Measurements from ENCODE around the gene RCOR1. TPM values are rescaled to one million over a fixed set of nuclear protein-coding genes. Genes with fewer than 3 reads are reported as not detected.
A peak's percentile ranks its signal among the peaks of the same experiment; 100 is the strongest.

RCOR1 gene
- total RNA-seq, 1 donor, result 23.7 TPM

DNA sequence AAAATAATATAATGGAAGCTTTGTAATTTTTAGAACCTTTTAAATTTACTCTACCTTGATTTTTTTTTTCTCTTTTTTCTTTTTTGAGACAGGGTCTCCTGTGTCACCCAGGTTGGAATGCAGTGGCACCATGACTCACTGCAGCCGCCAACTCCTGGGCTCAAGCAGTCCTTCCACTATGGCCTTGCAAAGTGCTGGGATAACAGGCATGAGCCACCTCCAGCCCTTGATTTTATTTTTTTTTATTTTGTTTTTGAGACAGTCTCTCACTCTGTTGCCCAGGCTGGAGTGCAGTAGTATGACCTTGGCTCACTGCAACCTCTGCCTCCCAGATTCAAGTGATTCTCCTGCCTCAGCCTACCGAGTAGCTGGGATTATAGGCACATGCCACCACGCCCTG lies 119.5 kb downstream of the RCOR1 start:
- no peak overlapping the region for H3K4me3 ChIP-seq (ENCODE audit: low read depth, low read length)

DNA sequence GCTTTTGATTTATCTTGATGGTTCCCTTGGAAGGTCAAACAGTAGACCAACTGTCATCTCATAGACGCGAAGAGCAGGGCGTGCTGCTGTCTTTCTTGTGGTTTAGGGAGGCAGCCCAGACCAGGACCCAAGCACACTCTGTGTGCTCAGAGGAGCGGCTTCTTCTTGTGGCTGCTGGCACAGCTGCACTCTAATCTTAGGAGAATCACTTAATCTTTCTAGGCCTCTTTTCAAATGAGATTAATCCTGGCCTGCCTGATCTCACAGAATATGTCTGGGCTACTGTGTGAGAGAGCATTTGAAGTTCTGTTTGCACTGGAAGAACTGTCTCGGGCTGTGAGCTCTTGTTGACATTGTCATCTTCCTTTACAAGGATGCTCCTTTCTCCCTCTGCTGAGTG lies 124.8 kb downstream of the RCOR1 start:
- TF ChIP-seq, protein P1, sequence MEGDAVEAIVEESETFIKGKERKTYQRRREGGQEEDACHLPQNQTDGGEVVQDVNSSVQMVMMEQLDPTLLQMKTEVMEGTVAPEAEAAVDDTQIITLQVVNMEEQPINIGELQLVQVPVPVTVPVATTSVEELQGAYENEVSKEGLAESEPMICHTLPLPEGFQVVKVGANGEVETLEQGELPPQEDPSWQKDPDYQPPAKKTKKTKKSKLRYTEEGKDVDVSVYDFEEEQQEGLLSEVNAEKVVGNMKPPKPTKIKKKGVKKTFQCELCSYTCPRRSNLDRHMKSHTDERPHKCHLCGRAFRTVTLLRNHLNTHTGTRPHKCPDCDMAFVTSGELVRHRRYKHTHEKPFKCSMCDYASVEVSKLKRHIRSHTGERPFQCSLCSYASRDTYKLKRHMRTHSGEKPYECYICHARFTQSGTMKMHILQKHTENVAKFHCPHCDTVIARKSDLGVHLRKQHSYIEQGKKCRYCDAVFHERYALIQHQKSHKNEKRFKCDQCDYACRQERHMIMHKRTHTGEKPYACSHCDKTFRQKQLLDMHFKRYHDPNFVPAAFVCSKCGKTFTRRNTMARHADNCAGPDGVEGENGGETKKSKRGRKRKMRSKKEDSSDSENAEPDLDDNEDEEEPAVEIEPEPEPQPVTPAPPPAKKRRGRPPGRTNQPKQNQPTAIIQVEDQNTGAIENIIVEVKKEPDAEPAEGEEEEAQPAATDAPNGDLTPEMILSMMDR (IDR thresholded peaks at IDR 0.05; ENCODE audit: insufficient read depth, low read depth, low read length), result no peak
- DNase-seq (ENCODE audit: low read depth), result peak; percentile 59
- H3K4me3 ChIP-seq (ENCODE audit: low read depth, low read length), result no peak overlapping the region

More for the DNA sequence above, 119.5 kb downstream of the RCOR1 start:
- no peak for DNase-seq (ENCODE audit: low read depth)
- TF ChIP-seq, protein P1 (IDR thresholded peaks at IDR 0.05; ENCODE audit: insufficient read depth, low read depth, low read length), result no peak

DNA sequence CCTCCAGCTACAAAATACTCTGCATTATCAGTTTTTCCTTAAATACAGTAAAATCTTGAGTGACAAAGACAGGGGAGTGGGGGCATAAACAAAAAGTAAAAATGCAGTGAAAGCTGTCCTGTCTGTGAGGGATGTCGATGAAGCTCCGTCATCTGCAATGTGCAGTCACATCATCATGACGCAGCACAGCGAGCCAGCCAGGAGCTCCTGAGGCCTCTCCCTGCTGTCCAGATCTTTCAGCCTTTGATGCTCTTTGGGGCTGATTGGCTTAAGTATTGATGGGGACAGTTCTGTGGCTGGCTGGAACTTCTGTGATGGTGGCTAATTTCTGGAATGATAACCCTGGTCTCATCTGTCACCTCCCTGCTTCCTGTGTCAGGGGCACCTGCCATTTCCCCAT lies 130.2 kb downstream of the RCOR1 start:
- no peak overlapping the region for H3K4me3 ChIP-seq (ENCODE audit: low read depth, low read length)
- TF ChIP-seq, protein P1 (IDR thresholded peaks at IDR 0.05; ENCODE audit: insufficient read depth, low read depth, low read length), result no peak
- DNase-seq (ENCODE audit: low read depth), result no peak

DNA sequence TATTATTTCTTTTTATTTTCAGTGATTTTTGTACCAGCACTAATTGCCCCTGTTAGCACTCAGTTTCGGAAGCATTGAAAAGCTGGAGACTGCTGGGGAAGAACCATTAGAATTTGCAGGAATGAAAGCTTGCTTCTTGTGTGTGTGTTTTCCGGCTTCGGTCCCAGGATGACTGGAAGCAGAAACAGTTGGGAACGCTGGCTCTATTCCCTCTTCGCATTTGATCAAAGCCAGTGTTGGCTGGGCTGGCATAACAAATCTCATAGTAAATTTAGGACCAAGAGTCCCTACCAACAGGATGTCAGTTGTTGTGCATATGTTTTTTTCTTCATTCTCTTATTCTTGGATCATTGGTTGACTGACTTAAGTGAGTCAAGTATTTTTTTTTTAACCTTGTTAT lies 131.2 kb downstream of the RCOR1 start:
- no peak overlapping the region for H3K4me3 ChIP-seq (ENCODE audit: low read depth, low read length)
- no peak for DNase-seq (ENCODE audit: low read depth)
- TF ChIP-seq, protein P1 (IDR thresholded peaks at IDR 0.05; ENCODE audit: insufficient read depth, low read depth, low read length), result no peak

DNA sequence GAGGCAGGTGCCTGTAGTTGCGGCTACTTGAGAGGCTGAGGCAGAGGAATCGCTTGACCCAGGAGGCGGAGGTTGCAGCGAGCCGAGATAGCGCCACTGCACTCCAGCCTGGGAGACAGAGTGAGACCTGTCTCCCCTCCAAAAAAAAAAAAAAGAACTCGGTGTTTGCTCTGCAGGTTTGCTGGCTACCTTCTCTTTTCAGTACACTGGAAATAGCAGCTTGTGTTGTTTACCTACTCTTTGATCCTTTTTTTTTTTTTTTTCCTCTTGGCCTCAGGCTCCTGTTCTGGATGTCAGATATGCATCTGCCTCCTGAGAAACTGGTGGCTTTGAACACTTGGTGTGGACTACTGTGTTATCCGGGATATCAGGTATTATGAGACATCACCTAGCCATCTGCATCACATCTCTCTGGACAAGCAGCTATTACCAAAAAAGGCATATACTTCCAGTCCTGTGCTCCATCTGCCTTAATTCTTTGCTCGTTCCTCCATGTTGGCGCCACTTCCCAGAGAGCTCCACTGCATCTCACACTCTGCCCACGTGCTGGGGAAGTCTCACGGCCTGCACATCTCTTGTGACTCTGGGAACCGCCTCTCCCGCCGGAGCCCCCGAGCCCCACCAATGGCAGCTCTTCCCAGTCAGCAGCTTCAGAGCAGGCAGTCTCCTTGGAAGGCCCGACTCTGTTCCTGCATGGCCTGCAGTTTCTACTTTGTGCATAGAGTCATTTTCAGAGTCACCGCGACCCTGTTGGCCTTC lies 133.9 kb downstream of the RCOR1 start:
- TF ChIP-seq, protein P1 (IDR thresholded peaks at IDR 0.05; ENCODE audit: insufficient read depth, low read depth, low read length), result no peak
- no peak for DNase-seq (ENCODE audit: low read depth)
- no peak overlapping the region for H3K4me3 ChIP-seq (ENCODE audit: low read depth, low read length)

DNA sequence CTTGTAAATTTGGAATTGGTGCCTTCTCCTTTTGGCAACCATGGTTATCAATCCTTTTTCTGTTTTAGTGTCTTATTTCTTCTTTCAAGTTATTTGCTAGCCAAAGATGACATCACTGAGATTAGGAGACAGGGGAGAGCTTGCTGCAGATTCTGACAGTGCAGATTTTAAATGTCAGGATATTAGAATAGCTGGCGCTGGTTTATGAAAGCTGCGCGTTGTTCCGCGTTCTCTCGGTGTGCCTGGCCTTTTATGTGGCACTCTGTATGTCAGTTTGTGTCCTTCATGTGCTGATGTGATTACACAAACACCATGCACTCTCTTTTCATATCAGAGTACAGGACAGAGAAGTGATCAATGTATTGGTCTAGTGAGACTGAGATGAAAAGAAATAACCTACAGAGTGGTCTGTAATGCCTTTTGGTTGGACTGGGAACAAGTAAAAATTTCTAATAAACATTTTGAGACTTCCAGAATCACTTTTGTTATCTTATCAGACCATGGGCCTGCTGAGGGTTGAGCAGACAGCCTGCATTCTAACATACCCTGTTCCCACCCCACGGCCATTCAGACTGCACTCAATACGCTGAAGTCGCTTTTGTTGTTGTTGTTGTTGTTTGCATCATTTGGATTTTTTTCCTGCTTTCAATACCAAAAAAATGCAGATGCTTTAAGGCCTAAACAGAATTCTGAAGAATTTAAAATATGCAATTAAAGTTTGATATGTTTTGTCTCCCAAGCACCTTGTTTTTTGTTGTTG lies 135.1 kb downstream of the RCOR1 start:
- TF ChIP-seq, protein P1 (IDR thresholded peaks at IDR 0.05; ENCODE audit: insufficient read depth, low read depth, low read length), result no peak
- no peak overlapping the region for H3K4me3 ChIP-seq (ENCODE audit: low read depth, low read length)
- DNase-seq (ENCODE audit: low read depth), result no peak
